D721Med (cell line): ENCODE measurements around the gene DNAH1.
"Not testable (repeated sequence)": the region's sequence is repeated elsewhere in the genome, so short reads cannot be mapped to it uniquely, and the experiment has no call there.

Source experiments
- DNase-seq: peaks from one replicate; pipeline ENCODE4 v3.0.0; 2011; ENCODE audit warnings: low spot score; ENCODE audit not compliant: insufficient read length
- FAIRE-seq: peaks from 2 replicates; lab custom pipeline; 2011; peaks lifted over from hg19 to GRCh38; lab: Jason Lieb, UNC
- CTCF ChIP-seq: IDR thresholded peaks from 2 replicates; pipeline ENCODE4 v1.5.1; 2012; ENCODE audit warnings: mild to moderate bottlenecking, control low read depth; ENCODE audit not compliant: insufficient read depth; ENCODE audit errors: missing control alignments

The DNAH1 gene

GRCh38 chr3:52283306-52283705 lies 32.8 kb upstream of the DNAH1 start:
- DNase-seq, result no peak
- FAIRE-seq, result no peak
- TF ChIP-seq CTCF, result no peak

- FAIRE-seq, DNase-seq: not testable (repeated sequence)
Measured at GRCh38 chr3:52284051-52284450, 32.1 kb upstream of the DNAH1 start.

GRCh38 chr3:52286777-52287110 lies 29.4 kb upstream of the DNAH1 start:
- FAIRE-seq (no peak), DNase-seq (no peak)
- TF ChIP-seq CTCF, result no peak

GRCh38 chr3:52288674-52289073 lies 27.4 kb upstream of the DNAH1 start:
- FAIRE-seq (no peak), DNase-seq (no peak)
- no peak for TF ChIP-seq CTCF

GRCh38 chr3:52289338-52289746 lies 26.8 kb upstream of the DNAH1 start:
- TF ChIP-seq CTCF, result no peak
- FAIRE-seq (no peak), DNase-seq (no peak)

GRCh38 chr3:52289747-52290595 lies 26.1 kb upstream of the DNAH1 start:
- FAIRE-seq, result no peak
- no peak for DNase-seq
- no peak for TF ChIP-seq CTCF

GRCh38 chr3:52290596-52291507 lies 25.3 kb upstream of the DNAH1 start:
- FAIRE-seq (no peak), DNase-seq (no peak)
- no peak for TF ChIP-seq CTCF
